Calu3 (cell line): ENCODE data around the gene HSD17B2. TPM values are rescaled to one million over a fixed set of nuclear protein-coding genes. Genes with fewer than 3 reads are reported as not detected.

Experiments
- BruUV-seq: library from RNA; stranded (reverse); fragments of 400-500 nt; replicated peaks from 2 replicates; lab custom pipeline; 2021; lab: Mats Ljungman, UMichigan
- CTCF ChIA-PET: fragments of 300-600 bp; sonication (Branson Sonifier 250); formaldehyde crosslinking; loops from one replicate; lab custom pipeline; 2022; ENCODE audit warnings: antibody characterized with exemption; lab: Charles Lee
- DNase-seq: peaks from one replicate; pipeline ENCODE4 v3.0.0; 2022
- H3K27ac Mint-ChIP-seq: one replicate; pipeline ENCODE4 v1.8.0; 2022; ENCODE audit warnings: mixed read lengths; ENCODE audit not compliant: unreplicated experiment
- H3K27me3 Mint-ChIP-seq: one replicate; pipeline ENCODE4 v1.8.0; 2022; ENCODE audit warnings: mixed read lengths; ENCODE audit not compliant: unreplicated experiment
- H3K36me3 Mint-ChIP-seq: one replicate; pipeline ENCODE4 v1.8.0; 2022; ENCODE audit warnings: mild to moderate bottlenecking, moderate library complexity, mixed read lengths; ENCODE audit not compliant: insufficient read depth, unreplicated experiment
- H3K4me1 Mint-ChIP-seq: one replicate; pipeline ENCODE4 v1.8.0; 2022; ENCODE audit warnings: mild to moderate bottlenecking, low read depth, mixed read lengths; ENCODE audit not compliant: unreplicated experiment
- H3K4me3 Mint-ChIP-seq: one replicate; pipeline ENCODE4 v1.8.0; 2022; ENCODE audit warnings: mild to moderate bottlenecking, low read depth, moderate library complexity, mixed read lengths; ENCODE audit not compliant: unreplicated experiment
- H3K9me3 Mint-ChIP-seq: one replicate; pipeline ENCODE4 v1.8.0; 2022; ENCODE audit warnings: low read depth, mixed read lengths; ENCODE audit not compliant: unreplicated experiment
- CTCF ChIP-seq: fragments of 200-600 bp; IDR thresholded peaks from one replicate; pipeline ENCODE4 v1.8.0; 2022; ENCODE audit warnings: antibody characterized with exemption; ENCODE audit not compliant: unreplicated experiment
- intact Hi-C: fragments of 100-400 bp; cut with micrococcal nuclease; formaldehyde crosslinking; loops from one replicate; pipeline ENCODE4 v1.10.0; 2022; ENCODE audit not compliant: unreplicated experiment
- total RNA-seq: library from RNA; stranded (reverse); gene quantifications from 2 replicates; pipeline ENCODE4 v1.2.3, GENCODE V29; 2022

The HSD17B2 gene
- total RNA-seq, 1 experiment from 2014 or later = 16.2 TPM

GRCh38 chr16:82050506-82050905 lies 15.5 kb downstream of the HSD17B2 start:
- DNase-seq = no peak
- H3K36me3 Mint-ChIP-seq = no peaks in the 10 kb centered on the region
- H3K4me1 Mint-ChIP-seq = peaks cover 34% of the 10 kb centered on the region
- H3K27me3 Mint-ChIP-seq = no peaks in the 10 kb centered on the region
- H3K9me3 Mint-ChIP-seq = no peaks in the 10 kb centered on the region
- H3K27ac Mint-ChIP-seq = peak overlapping the region; percentile 32
- intact Hi-C loops = loop anchor here (2.0 to 5.0 kb wide), 2 partner anchors 16 to 53 kb away; partner anchors contain the start of gene HSD17B2
- BruUV-seq = no TSS peak
- CTCF ChIA-PET = interaction anchor here (0.9 to 1.6 kb wide), 2 partner anchors 16 to 53 kb away, joined by 4 to 6 read pairs; partner anchors contain the start of gene HSD17B2
- no peak for TF ChIP-seq CTCF
- H3K4me3 Mint-ChIP-seq = peak overlapping the region; percentile 3

- DNase-seq = no peak
- Mint-ChIP-seq H3K27ac (peak overlapping the region; percentile 32), H3K9me3 (no peaks in the 10 kb centered on the region), H3K27me3 (no peaks in the 10 kb centered on the region), H3K4me3 (peak overlapping the region; percentile 3), H3K36me3 (no peaks in the 10 kb centered on the region), H3K4me1 (peaks cover 38% of the 10 kb centered on the region)
- no TSS peak for BruUV-seq
- intact Hi-C loops = loop anchor here (2.0 to 5.0 kb wide), 2 partner anchors 16 to 54 kb away; partner anchors contain the start of gene HSD17B2
- CTCF ChIA-PET = interaction anchor here (0.9 to 1.6 kb wide), 2 partner anchors 16 to 54 kb away, joined by 4 to 6 read pairs; partner anchors contain the start of gene HSD17B2
- TF ChIP-seq CTCF = no peak
Observed at GRCh38 chr16:82050909-82051357, 15.9 kb downstream of the HSD17B2 start.

- no peak for TF ChIP-seq CTCF
- Mint-ChIP-seq H3K36me3 (no peaks in the 10 kb centered on the region), H3K4me3 (no peak overlapping the region), H3K9me3 (no peaks in the 10 kb centered on the region), H3K4me1 (peaks cover 45% of the 10 kb centered on the region), H3K27ac (no peak overlapping the region), H3K27me3 (no peaks in the 10 kb centered on the region)
- CTCF ChIA-PET = interaction anchor here (1.6 kb wide), 1 partner anchor 17 kb away, joined by 4 read pairs; the partner anchor contains the start of gene HSD17B2
- DNase-seq = no peak
- BruUV-seq = no TSS peak
- intact Hi-C loops = loop anchor here (2.0 to 5.0 kb wide), 2 partner anchors 17 to 54 kb away; partner anchors contain the start of gene HSD17B2
Observed at GRCh38 chr16:82051656-82052055, 16.6 kb downstream of the HSD17B2 start.

GRCh38 chr16:82055117-82055516 lies 20.1 kb downstream of the HSD17B2 start:
- intact Hi-C loops = no loop called here
- Mint-ChIP-seq H3K4me3 (no peak overlapping the region), H3K9me3 (no peaks in the 10 kb centered on the region), H3K36me3 (no peaks in the 10 kb centered on the region), H3K4me1 (peaks cover 46% of the 10 kb centered on the region), H3K27ac (no peak overlapping the region), H3K27me3 (no peaks in the 10 kb centered on the region)
- no TSS peak for BruUV-seq
- DNase-seq = no peak
- CTCF ChIA-PET = no interaction called here
- no peak for TF ChIP-seq CTCF
